ENCODE data around the gene WDFY2.
"Not testable (repeated sequence)": the region's sequence is repeated elsewhere in the genome, so short reads cannot be mapped to it uniquely, and the experiment has no call there.

WDFY2 gene

GRCh38 chr13:51583875-51584730 is at the start of gene WDFY2:
WDFY2 (plus strand) TSS chr13:51584462; CDS start chr13:51584688, 226 bp downstream.
- Histone ChIP-seq H3K9me3 (ENCODE audit: insufficient read depth, low read depth, low read length) (no peaks in the 10 kb centered on the region), H3K4me3 (ENCODE audit: low read length) (peak within 1 kb of the TSS; percentile 96), H3K36me3 (ENCODE audit: insufficient read depth, low read depth, low read length) (no peaks in the 10 kb centered on the region), H3K9ac (ENCODE audit: low read depth, low read length) (peak within 1 kb of the TSS; percentile 85), H3K4me1 (ENCODE audit: insufficient read depth, low read length) (peaks cover 34% of the 10 kb centered on the region), H3K27me3 (ENCODE audit: insufficient read depth, low read length) (no peaks in the 10 kb centered on the region), H3K27ac (ENCODE audit: low read length) (peak within 1 kb of the TSS; percentile 66)

GRCh38 chr13:51538591-51539179 is 45.6 kb upstream of the WDFY2 start:
- Histone ChIP-seq H3K4me3 (ENCODE audit: low read length) (no peak overlapping the region), H3K27me3 (ENCODE audit: insufficient read depth, low read length) (no peaks in the 10 kb centered on the region), H3K9me3 (ENCODE audit: insufficient read depth, low read depth, low read length) (no peaks in the 10 kb centered on the region), H3K9ac (ENCODE audit: low read depth, low read length) (no peak overlapping the region), H3K27ac (ENCODE audit: low read length) (no peak overlapping the region), H3K4me1 (ENCODE audit: insufficient read depth, low read length) (peaks cover 24% of the 10 kb centered on the region), H3K36me3 (ENCODE audit: insufficient read depth, low read depth, low read length) (no peaks in the 10 kb centered on the region)

GRCh38 chr13:51539887-51540286 is 44.4 kb upstream of the WDFY2 start:
- no peak overlapping the region for H3K4me3 ChIP-seq (ENCODE audit: low read length)
- H3K27me3 ChIP-seq (ENCODE audit: insufficient read depth, low read length), result no peaks in the 10 kb centered on the region
- H3K27ac ChIP-seq (ENCODE audit: low read length), result no peak overlapping the region

GRCh38 chr13:51541037-51541436 is 43.2 kb upstream of the WDFY2 start:
- Histone ChIP-seq H3K4me3 (ENCODE audit: low read length) (no peak overlapping the region), H3K36me3 (ENCODE audit: insufficient read depth, low read depth, low read length) (no peaks in the 10 kb centered on the region), H3K9ac (ENCODE audit: low read depth, low read length) (no peak overlapping the region), H3K27me3 (ENCODE audit: insufficient read depth, low read length) (no peaks in the 10 kb centered on the region), H3K27ac (ENCODE audit: low read length) (no peak overlapping the region), H3K4me1 (ENCODE audit: insufficient read depth, low read length) (peaks cover 20% of the 10 kb centered on the region), H3K9me3 (ENCODE audit: insufficient read depth, low read depth, low read length) (no peaks in the 10 kb centered on the region)

More at GRCh38 chr13:51539887-51540286, 44.4 kb upstream of the WDFY2 start:
- Histone ChIP-seq H3K9ac (ENCODE audit: low read depth, low read length) (no peak overlapping the region), H3K36me3 (ENCODE audit: insufficient read depth, low read depth, low read length) (no peaks in the 10 kb centered on the region), H3K4me1 (ENCODE audit: insufficient read depth, low read length) (peaks cover 20% of the 10 kb centered on the region), H3K9me3 (ENCODE audit: insufficient read depth, low read depth, low read length) (no peaks in the 10 kb centered on the region)

GRCh38 chr13:51541809-51542258 is 42.4 kb upstream of the WDFY2 start:
- Histone ChIP-seq H3K27ac (ENCODE audit: low read length) (no peak overlapping the region), H3K9ac (ENCODE audit: low read depth, low read length) (no peak overlapping the region), H3K36me3 (ENCODE audit: insufficient read depth, low read depth, low read length) (no peaks in the 10 kb centered on the region), H3K27me3 (ENCODE audit: insufficient read depth, low read length) (no peaks in the 10 kb centered on the region), H3K4me3 (ENCODE audit: low read length) (no peak overlapping the region), H3K9me3 (ENCODE audit: insufficient read depth, low read depth, low read length) (no peaks in the 10 kb centered on the region), H3K4me1 (ENCODE audit: insufficient read depth, low read length) (peaks cover 20% of the 10 kb centered on the region)

GRCh38 chr13:51542346-51543242 is 41.7 kb upstream of the WDFY2 start:
- Histone ChIP-seq H3K36me3 (ENCODE audit: insufficient read depth, low read depth, low read length) (no peaks in the 10 kb centered on the region), H3K4me3 (ENCODE audit: low read length) (no peak overlapping the region), H3K9me3 (ENCODE audit: insufficient read depth, low read depth, low read length) (no peaks in the 10 kb centered on the region), H3K4me1 (ENCODE audit: insufficient read depth, low read length) (peaks cover 20% of the 10 kb centered on the region), H3K9ac (ENCODE audit: low read depth, low read length) (no peak overlapping the region), H3K27ac (ENCODE audit: low read length) (no peak overlapping the region), H3K27me3 (ENCODE audit: insufficient read depth, low read length) (no peaks in the 10 kb centered on the region)

- H3K27ac ChIP-seq (ENCODE audit: low read length); H3K36me3 ChIP-seq (ENCODE audit: insufficient read depth, low read depth, low read length); H3K9ac ChIP-seq (ENCODE audit: low read depth, low read length); H3K4me3 ChIP-seq (ENCODE audit: low read length); H3K9me3 ChIP-seq (ENCODE audit: insufficient read depth, low read depth, low read length); H3K27me3 ChIP-seq (ENCODE audit: insufficient read depth, low read length): not testable (repeated sequence)
- H3K4me1 ChIP-seq (ENCODE audit: insufficient read depth, low read length), result peaks cover 11% of the 10 kb centered on the region
Measured at GRCh38 chr13:51545446-51545845, 38.8 kb upstream of the WDFY2 start.

GRCh38 chr13:51547425-51548176 is 36.7 kb upstream of the WDFY2 start:
- H3K4me1 ChIP-seq (ENCODE audit: insufficient read depth, low read length), result peaks cover 2% of the 10 kb centered on the region
- H3K27ac ChIP-seq (ENCODE audit: low read length), result no peak overlapping the region
- no peak overlapping the region for H3K9ac ChIP-seq (ENCODE audit: low read depth, low read length)
- no peak overlapping the region for H3K4me3 ChIP-seq (ENCODE audit: low read length)
- no peaks in the 10 kb centered on the region for H3K36me3 ChIP-seq (ENCODE audit: insufficient read depth, low read depth, low read length)
- no peaks in the 10 kb centered on the region for H3K9me3 ChIP-seq (ENCODE audit: insufficient read depth, low read depth, low read length)
- no peaks in the 10 kb centered on the region for H3K27me3 ChIP-seq (ENCODE audit: insufficient read depth, low read length)

- H3K9me3 ChIP-seq (ENCODE audit: insufficient read depth, low read depth, low read length), result no peaks in the 10 kb centered on the region
- H3K27ac ChIP-seq (ENCODE audit: low read length), result no peak overlapping the region
- no peaks in the 10 kb centered on the region for H3K27me3 ChIP-seq (ENCODE audit: insufficient read depth, low read length)
- no peaks in the 10 kb centered on the region; the same call in 1 of the 2 replicates for H3K4me1 ChIP-seq (ENCODE audit: insufficient read depth, low read length)
- H3K4me3 ChIP-seq (ENCODE audit: low read length), result no peak overlapping the region
- no peaks in the 10 kb centered on the region for H3K36me3 ChIP-seq (ENCODE audit: insufficient read depth, low read depth, low read length)
- no peak overlapping the region for H3K9ac ChIP-seq (ENCODE audit: low read depth, low read length)
Measured at GRCh38 chr13:51549050-51549449, 35.2 kb upstream of the WDFY2 start.

GRCh38 chr13:51549593-51549992 is 34.7 kb upstream of the WDFY2 start:
- Histone ChIP-seq H3K4me3 (ENCODE audit: low read length) (no peak overlapping the region), H3K27me3 (ENCODE audit: insufficient read depth, low read length) (no peaks in the 10 kb centered on the region), H3K9me3 (ENCODE audit: insufficient read depth, low read depth, low read length) (no peaks in the 10 kb centered on the region), H3K27ac (ENCODE audit: low read length) (no peak overlapping the region), H3K9ac (ENCODE audit: low read depth, low read length) (no peak overlapping the region), H3K4me1 (ENCODE audit: insufficient read depth, low read length) (no peaks in the 10 kb centered on the region; the same call in 1 of the 2 replicates), H3K36me3 (ENCODE audit: insufficient read depth, low read depth, low read length) (no peaks in the 10 kb centered on the region)

GRCh38 chr13:51550151-51550550 is 34.1 kb upstream of the WDFY2 start:
- no peaks in the 10 kb centered on the region; the same call in 1 of the 2 replicates for H3K4me1 ChIP-seq (ENCODE audit: insufficient read depth, low read length)
- no peaks in the 10 kb centered on the region for H3K27me3 ChIP-seq (ENCODE audit: insufficient read depth, low read length)
- no peaks in the 10 kb centered on the region for H3K9me3 ChIP-seq (ENCODE audit: insufficient read depth, low read depth, low read length)
- H3K27ac ChIP-seq (ENCODE audit: low read length), result no peak overlapping the region
- H3K4me3 ChIP-seq (ENCODE audit: low read length), result no peak overlapping the region
- no peaks in the 10 kb centered on the region for H3K36me3 ChIP-seq (ENCODE audit: insufficient read depth, low read depth, low read length)
- H3K9ac ChIP-seq (ENCODE audit: low read depth, low read length), result no peak overlapping the region
